HFF-Myc (cell line): Measurements from ENCODE around the gene UBE2G2.

Source experiments
- DNase-seq: peaks from one replicate; pipeline ENCODE4 v3.0.0-alpha.2; 2011; ENCODE audit warnings: low read depth; ENCODE audit errors: extremely low read depth
- H3K4me3 ChIP-seq: replicated peaks from 2 replicates; pipeline ENCODE4 v1.5.1; 2011; ENCODE audit warnings: low read depth, mild to moderate bottlenecking, control low read depth, low read length
- TF ChIP-seq, protein P1 (sequence below): IDR thresholded peaks from 2 replicates; pipeline ENCODE4 v1.5.1; 2012; ENCODE audit warnings: mild to moderate bottlenecking, low read depth, low read length, control low read depth; ENCODE audit errors: missing control alignments

UBE2G2 gene, protein sequence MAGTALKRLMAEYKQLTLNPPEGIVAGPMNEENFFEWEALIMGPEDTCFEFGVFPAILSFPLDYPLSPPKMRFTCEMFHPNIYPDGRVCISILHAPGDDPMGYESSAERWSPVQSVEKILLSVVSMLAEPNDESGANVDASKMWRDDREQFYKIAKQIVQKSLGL

DNA sequence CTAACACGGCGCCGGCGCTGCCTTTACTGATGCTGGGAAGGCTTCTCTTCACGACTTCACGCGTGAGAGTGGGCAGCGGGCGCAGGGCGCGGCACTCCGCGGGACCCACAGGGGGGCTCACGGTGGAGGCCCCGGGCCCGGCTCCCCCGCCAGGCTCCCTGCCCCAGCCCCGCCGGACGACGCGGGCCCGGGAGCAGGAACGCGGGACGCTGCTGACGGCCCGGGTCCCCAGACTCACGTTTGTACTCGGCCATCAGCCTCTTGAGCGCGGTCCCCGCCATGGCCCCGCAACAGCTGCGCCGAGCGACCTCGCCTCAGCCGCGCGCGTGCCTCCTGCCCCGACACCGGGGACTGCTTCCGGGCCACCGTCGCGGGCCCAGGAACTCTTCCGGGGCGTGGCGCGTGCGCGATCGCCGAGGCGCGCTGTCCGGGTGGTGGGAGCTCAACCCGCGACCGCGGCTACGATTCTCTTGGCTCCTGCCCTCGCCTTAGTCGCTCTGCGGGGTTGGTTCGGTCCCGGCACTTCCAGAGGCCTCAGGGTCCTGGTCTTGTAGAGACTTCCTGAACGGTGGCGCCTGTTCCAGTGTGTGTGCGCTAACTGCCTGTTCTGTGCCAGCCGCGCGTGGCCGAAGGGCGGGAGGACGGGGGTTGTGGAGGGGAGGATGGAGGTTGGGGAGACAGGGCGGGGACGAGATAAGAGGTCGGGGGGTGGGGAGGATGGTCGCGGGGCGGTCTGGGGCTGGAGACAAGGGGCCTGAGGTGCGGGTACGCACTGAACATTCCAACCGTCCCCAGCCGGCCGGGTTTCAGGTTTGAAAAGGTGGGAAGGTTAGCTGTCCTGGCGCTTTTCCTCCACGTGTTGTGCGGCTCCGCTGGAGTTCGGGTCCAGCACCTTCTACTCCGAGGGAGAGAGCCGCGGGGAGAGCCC, at the start of gene UBE2G2:
Gene UBE2G2, minus strand, starts transcription at position 353 of the 928 bp plus-strand sequence. Its CDS starts 72 bp downstream, at position 281.
- peak within 1 kb of the TSS; percentile 93 for H3K4me3 ChIP-seq
- TF ChIP-seq, protein P1, sequence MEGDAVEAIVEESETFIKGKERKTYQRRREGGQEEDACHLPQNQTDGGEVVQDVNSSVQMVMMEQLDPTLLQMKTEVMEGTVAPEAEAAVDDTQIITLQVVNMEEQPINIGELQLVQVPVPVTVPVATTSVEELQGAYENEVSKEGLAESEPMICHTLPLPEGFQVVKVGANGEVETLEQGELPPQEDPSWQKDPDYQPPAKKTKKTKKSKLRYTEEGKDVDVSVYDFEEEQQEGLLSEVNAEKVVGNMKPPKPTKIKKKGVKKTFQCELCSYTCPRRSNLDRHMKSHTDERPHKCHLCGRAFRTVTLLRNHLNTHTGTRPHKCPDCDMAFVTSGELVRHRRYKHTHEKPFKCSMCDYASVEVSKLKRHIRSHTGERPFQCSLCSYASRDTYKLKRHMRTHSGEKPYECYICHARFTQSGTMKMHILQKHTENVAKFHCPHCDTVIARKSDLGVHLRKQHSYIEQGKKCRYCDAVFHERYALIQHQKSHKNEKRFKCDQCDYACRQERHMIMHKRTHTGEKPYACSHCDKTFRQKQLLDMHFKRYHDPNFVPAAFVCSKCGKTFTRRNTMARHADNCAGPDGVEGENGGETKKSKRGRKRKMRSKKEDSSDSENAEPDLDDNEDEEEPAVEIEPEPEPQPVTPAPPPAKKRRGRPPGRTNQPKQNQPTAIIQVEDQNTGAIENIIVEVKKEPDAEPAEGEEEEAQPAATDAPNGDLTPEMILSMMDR = no peak
- DNase-seq = no peak

DNA sequence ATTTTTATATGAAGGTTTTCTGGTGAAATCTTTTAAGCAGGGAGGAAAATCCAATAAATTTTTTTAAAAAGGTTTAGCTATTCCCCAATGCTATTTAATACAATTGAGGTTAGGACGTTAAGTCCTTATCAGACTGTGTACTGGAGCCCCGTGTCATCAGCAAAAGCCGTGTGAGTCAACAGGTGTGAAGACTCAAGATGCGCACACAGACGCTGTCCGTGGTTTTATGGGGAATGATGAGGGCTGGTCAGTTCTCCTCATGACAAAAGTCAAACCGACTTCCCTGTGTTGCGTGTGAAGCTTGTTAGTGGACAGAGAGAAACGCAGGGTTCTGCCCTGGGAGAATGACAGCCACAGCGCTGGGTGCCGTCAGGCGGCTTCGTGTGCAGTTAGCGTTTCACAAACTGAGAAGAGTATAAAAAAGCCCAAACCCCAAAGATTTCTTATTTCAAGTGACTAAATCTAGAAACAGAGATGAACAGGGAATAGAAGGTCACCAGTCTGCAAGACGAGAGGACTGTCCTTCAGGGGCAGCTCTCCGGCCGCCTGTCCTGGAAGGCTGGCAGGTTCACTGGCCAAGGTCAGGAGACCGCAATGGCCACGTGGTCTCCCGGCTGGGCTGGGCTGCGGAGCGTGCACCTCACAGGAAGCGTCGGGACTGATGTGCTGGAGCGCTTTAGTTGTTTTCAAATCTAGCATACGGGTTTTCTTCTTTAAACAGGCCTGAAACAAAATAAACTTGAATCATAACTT, 49.5 kb upstream of the UBE2G2 start:
- TF ChIP-seq, protein P1 = no peak
- no peak overlapping the region for H3K4me3 ChIP-seq
- DNase-seq = no peak

DNA sequence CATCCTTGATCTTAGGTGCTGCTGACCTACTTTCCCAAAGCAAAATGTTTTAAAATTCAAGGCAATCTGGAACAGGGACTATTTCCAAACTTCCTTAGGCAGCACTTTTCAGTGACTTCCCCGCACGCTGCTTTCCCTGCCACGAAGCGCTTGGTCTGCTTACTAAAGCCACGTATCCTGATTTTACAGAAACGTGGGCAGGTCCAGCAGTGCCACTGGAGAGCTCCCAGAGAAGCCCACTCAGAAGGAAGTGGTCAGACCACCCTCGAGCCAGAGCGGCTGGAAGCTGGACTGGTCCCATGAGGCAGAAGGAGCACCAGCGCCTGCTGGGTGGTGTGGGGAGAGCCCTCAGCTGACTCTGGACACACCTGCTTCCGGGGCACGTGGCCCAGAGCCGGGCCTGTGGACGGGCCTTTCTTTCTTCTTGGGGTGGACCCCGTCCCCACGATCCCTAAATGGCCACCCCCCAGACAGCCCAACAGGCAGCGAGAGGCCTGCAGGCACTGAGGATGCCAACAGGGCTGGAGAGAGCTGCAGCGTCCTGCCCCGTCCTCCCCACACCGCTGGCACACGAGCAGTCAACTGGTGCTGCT, 48.7 kb upstream of the UBE2G2 start:
- TF ChIP-seq, protein P1 = no peak
- H3K4me3 ChIP-seq = no peak overlapping the region
- no peak for DNase-seq

DNA sequence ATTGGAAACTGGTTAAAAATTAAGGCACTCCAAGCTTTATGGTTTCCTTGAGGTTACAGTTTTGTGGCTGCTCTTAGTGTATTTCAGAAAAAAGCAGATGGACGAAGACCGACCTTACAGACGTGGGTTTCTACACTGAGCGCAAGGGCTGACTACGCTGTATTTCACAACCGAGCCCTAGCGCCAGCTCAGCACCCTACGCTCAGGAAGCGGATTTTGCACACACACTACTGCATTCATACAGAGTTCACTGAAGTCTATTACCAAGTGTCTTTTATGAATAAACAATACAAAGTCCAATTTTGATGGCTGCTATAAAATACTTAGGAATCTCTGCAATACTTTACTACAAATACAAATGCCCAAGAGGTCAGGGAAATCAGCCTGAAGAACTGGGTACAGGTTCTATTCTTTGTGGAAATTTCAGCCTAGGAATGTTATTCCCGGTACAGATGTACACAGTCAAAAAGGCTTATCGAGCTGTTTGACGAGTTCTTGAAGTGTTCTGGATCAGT, 48.1 kb upstream of the UBE2G2 start:
- H3K4me3 ChIP-seq = no peak overlapping the region
- DNase-seq = no peak
- TF ChIP-seq, protein P1 = no peak

DNA sequence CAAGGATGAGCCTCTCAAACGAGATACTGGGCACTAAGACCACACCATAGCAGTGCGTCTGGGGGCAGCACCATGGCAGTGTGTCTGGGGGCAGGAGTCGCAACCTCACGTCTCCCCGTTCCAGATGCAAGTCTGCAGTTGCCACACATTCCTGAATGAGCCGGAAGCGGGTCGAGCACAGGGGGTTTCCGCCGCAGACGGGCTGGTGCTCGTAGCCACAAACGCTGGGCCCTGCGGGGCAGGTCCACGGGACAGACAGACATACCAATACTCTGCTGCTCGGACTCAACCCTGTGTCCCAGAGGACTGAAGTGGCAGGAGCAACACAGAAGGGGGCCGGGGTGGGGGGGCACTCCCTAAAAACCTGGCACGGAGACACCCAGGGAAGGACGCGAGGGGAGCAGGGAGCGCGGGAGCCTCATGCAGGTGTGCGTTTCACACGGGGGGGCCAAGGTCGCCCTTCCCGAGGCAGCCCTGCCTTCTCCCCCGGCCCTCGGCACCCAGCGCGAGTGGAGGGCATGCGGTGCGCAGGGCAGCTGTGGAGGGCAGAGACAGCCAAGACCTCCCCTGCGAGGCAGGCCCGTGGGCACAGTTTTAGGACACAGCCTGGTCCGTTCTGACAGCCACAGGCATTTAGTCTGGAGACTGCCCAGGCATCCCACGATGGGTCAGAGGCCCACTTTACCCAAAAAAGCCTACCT, 47.4 kb upstream of the UBE2G2 start:
- no peak for DNase-seq
- TF ChIP-seq, protein P1 = no peak
- H3K4me3 ChIP-seq = no peak overlapping the region
